HTERT RPE-1 (cell line): ENCODE results near the gene PLA2G4D.

ENCODE experiments used
- in situ Hi-C: fragments of 300-500 bp; cut with MboI; formaldehyde crosslinking; loops from 4 replicates; pipeline ENCODE4 v1.14.3; 2020; ENCODE audit warnings: low sequenced_read_pairs

Gene PLA2G4D

DNA sequence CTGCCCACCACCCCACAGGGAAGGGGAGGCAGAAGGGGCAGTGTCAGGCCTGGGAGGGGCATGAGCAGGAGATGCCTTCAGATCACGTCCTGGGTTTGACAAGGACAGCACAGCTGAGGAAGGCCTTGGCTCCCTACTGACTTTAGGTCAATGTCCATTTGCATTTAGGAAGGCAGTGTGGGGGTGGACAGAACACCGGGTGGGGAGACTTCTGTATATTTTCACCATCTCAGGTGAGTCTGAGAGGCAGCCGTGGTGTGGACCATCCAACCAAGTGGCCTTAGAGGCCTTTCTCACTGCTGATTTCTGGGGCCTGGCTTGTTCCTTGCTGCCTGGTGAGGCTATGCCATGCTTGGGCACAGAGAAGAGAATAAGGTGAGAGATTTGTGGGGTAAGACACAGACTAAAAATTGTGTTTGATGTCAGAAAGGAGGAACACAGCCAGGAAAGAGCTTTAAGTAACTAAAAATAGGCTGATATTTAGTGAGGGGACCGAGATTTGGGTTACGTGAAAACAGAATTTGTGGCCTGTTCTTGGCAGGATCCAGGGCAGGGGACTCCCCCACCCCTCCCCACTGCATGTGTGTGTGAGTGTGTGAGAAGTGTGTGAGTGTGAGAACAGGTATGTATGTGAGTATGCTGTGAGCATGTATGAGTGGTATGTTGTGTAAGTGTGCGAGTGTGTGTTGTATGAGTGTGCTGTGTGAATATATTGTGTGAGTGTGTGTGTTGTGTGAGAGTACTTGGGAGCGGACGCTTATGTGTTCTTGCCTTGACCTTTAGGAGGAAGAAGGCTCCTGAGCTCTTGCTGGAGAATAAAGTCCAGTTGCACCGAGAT, 61.8 kb downstream of the PLA2G4D start:
- in situ Hi-C loops, result no loop called here

DNA sequence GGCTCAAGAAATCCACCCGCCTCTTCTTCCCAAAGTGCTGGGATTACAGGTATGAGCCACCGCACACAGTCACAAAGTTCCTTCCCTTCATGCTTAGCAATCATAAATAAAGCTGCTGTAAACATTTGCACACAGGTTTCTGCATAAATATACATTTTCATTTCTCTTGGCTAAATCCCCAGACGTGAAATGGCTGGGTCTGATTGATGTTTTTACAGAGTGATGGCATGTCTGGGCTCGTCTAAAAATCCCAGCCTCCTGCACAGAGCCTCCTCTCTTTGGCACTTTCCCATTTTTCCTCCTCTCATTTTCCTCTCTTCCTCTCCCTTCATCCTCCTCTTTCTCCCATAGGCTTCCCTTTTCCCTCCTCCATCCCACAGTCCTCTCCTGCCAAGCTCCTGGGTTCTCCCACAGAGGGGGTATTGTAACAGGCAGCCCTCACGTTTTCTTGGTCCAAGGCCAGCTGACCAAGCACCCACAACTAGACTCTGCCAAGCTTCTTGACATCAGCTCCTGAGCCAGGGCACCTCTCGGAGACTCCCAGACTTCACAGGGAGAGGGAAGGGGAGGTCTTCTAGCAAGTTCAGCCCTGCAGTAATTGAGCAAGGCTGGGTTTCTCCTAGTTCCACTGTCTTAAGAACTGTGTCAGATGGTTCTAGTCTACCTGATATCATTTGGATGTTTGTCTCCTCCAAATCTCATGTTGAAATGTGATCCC, 63.0 kb downstream of the PLA2G4D start:
- in situ Hi-C loops, result no loop called here

DNA sequence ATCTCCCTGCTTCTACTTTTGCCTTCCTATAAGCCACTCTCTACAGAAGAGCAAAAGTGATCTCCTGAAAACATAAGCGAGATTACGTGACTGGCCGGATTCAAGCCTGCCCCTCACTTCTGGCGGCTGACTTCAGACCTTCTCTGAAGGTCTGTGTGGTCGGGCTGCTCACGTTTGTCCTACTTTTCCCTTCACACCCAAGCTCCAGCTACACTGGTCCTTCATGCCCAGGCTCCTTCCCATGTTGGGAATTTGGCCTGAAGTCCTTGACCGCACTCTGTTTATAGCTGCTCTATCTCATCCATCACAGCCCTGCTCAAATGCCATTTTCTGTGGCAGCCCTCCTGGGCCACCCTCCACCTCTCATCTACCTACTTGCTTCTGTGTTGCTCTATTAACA, 66.8 kb downstream of the PLA2G4D start:
- in situ Hi-C loops, result no loop called here

DNA sequence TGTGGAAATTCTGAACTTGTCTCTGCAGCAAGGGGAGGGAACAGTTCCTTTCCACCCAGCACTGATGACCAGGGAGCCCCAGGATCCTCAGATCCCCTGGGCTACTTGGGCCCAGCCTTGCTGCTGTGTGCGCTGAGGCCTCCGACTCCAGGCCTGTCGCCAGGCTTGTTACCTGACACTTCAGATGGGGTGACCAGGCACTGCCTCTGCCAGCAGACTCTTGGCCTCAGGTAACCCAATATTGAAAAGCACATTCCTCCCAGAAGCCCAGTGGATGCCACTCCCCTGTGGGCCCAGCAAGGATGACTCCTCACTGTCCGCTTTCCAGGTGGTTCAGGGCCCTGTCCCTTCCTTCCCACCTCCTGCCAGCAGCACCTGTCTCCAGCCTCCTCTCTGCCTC, 70.1 kb downstream of the PLA2G4D start:
- in situ Hi-C loops, result no loop called here

DNA sequence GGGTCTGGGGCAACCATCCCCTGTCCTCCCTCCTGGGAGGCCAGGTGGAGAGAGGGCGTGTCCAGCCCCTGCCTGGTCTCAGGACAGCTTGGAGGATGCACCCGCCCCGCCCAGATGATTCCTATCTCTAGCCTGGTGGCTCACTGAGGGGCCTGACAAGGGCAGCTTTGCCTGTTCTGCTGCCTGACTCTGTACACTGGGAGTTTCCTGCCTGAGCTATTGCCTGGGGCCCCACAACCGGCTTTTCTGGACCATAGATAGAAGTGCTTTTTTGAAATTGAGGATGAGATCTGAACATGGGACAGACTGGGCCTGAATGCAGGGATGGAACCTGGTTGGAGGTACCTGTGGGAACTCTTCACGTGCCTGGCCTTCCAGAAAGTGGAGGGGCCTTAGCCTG, 72.8 kb downstream of the PLA2G4D start:
- in situ Hi-C loops, result no loop called here

DNA sequence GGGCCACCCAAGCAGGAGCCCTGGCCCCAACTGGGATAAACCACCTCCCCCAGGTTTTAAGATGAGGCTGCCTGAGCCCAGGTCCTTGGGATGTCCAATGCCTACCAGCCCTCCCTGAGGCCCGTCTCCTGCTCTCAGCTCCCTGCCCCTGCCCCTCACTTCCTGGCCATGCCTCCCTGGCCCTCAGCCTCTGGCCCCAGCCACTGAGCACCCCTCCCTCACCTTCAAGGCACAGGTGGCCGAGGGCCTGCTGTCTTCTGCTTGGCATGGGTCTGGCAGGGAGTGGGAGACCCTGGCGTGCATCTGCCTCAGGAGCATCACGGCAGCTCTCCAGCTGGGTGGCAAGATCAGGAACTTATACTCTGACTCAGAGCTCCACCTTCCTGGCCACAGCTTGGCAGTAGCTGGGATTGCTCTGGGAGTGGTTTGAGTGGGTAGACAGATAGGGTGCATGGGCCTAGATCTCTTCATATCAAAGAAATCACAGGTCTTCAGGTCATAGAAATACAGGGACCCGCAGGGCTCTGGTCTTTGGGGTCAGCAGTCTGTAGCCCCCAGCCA, 73.6 kb downstream of the PLA2G4D start, which contains the start of gene PLA2G4E:
TSS of gene PLA2G4E (minus strand) at position 330 of the 561 bp plus-strand sequence. CDS start at position 318, 12 bp downstream.
- in situ Hi-C loops, result no loop called here

DNA sequence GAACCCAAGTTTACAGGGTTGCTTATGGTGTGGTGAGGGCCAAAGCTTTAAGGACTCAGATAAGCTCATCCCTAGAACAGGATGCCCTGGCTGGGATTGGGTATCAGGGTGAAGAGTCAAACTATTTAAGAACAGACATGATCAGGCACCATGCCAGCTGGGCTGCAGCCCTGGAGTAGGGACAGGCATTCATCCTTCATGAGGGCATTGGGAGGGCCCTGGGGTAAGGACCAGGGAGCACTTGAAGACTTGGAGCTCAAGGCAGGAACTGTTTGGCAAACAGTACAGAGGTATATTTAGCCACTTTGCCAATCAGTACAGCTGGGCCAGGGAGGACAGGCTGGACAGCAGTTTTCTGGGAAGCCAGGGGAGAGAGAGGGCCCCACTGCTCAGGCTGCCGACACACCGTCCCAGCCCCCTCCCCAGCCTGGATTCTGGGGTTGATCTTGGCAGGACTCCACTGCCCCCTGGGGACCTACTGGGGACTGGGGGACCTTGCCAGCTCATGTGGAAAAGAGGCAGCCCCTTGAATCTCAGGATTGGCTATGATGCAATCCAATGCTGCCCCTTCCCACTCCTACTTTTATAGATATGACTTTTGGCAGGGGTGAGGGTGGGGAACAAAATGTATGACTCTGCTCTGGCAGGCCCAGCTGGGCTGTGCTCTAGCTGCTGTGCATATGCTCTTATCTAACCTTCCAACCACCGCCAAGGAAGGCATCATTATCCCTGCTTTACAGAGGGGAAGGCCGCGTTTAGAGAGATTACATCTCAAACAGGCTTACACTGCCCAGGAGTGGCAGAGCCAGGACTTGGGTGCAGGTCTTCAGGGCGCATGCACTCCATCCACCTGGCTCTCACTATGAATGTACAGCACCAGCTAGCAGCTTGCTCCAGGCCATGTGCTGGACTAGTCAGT, 75.8 kb downstream of the PLA2G4D start:
- in situ Hi-C loops, result no loop called here
